ENCODE measurements around the gene FBXL17. TPM values are rescaled to one million over a fixed set of nuclear protein-coding genes. Genes with fewer than 3 reads are reported as not detected.

Gene FBXL17
- total RNA-seq, 1 experiment from 2014 or later, result 5.3 TPM

- H3K14ac ChIP-seq (ENCODE audit: insufficient read depth, low read length), result no peak overlapping the region
These were observed 334.8 kb downstream of the FBXL17 start for GRCh38 chr5:108046955-108047670.

More at GRCh38 chr5:108046955-108047670, 334.8 kb downstream of the FBXL17 start:
- WGBS (ENCODE audit: extremely low coverage, insufficient read length, low lambda C conversion rate), result no CpG with 5 or more reads among the region's 13 CpGs
- Histone ChIP-seq H4K8ac (replicated peaks; ENCODE audit: insufficient read length, low read depth, low read length) (no peak overlapping the region), H4K20me1 (ENCODE audit: control insufficient read depth, insufficient read depth, insufficient read length) (no peaks in the 10 kb centered on the region), H3K79me2 (ENCODE audit: insufficient read depth, low read length) (no peaks in the 10 kb centered on the region), H2BK12ac (ENCODE audit: insufficient read length, low read depth, low read length) (no peak overlapping the region), H2BK5ac (ENCODE audit: insufficient read length, low read length) (no peak overlapping the region), H4K5ac (ENCODE audit: insufficient read length, low read depth, low read length) (no peak overlapping the region), H2AFZ (ENCODE audit: low read length) (no peak overlapping the region), H3K9me3 (ENCODE audit: control insufficient read depth, low read depth, low read length) (no peaks in the 10 kb centered on the region), H3K56ac (ENCODE audit: insufficient read length, low read depth, low read length) (no peak overlapping the region), H3K79me1 (ENCODE audit: insufficient read depth, low read depth, low read length, poor library complexity, severe bottlenecking) (no peaks in the 10 kb centered on the region), H3K4me2 (ENCODE audit: insufficient read depth, insufficient read length, low read length) (no peak overlapping the region), H3K27ac (ENCODE audit: insufficient read length, low read depth, low read length) (no peak overlapping the region), H3K27me3 (ENCODE audit: insufficient read depth, low read length) (no peaks in the 10 kb centered on the region), H3K23me2 (ENCODE audit: insufficient read length, low read depth, low read length, poor library complexity, severe bottlenecking) (no peaks in the 10 kb centered on the region), H2AK5ac (ENCODE audit: insufficient read length, low read length) (no peak overlapping the region), H3K4ac (ENCODE audit: low read depth, low read length) (no peak overlapping the region), H2BK20ac (ENCODE audit: low read depth, low read length, poor library complexity, severe bottlenecking) (no peak overlapping the region), H3K18ac (ENCODE audit: insufficient read length, low read depth, low read length) (no peak overlapping the region), H3T11ph (ENCODE audit: low read length) (no peak overlapping the region), H3K4me1 (ENCODE audit: insufficient read depth, low read length) (no peaks in the 10 kb centered on the region), H3K9ac (ENCODE audit: extremely low read depth, insufficient read length, low read length) (no peak overlapping the region), H2BK15ac (ENCODE audit: low read depth, low read length) (no peak overlapping the region), H2BK120ac (ENCODE audit: low read depth, low read length, poor library complexity, severe bottlenecking) (no peak overlapping the region), H3K23ac (ENCODE audit: insufficient read length, low read depth, low read length) (no peak overlapping the region), H4K91ac (ENCODE audit: insufficient read length, low read depth, low read length) (no peak overlapping the region)
- Mint-ChIP-seq H3K4me1 (peaks cover 5 to 12% of the 10 kb centered on the region in 2 experiments), H3K4me3 (no peak overlapping the region), H3K27ac (peak overlapping the region in 2 of 3 experiments; percentile 7 to 36; a peak in 2 of 7 replicates), H3K36me3 (ENCODE audit: insufficient read depth in 1 of 3, low read depth in 3 of 3) (peaks cover 14 to 32% (median 21%) of the 10 kb centered on the region in 3 experiments), H3K27me3 (ENCODE audit: low read depth) (no peaks in the 10 kb centered on the region; the same call in 1 of the 2 replicates), H3K9me3 (peaks cover 14 to 23% of the 10 kb centered on the region in 2 experiments)
- no peak for TF ChIP-seq CTCF (conservative IDR thresholded peaks at IDR 0.05)
- DNase-seq, result peak; percentile 26
